ENCODE data around the gene BOLA3.
A peak's percentile ranks its signal among the peaks of the same experiment; 100 is the strongest.

BOLA3 gene

GRCh38 chr2:74148457-74149246 lies 940 bp upstream of the BOLA3 start:
- Histone ChIP-seq H3K79me1 (ENCODE audit: low read length) (peaks cover 9% of the 10 kb centered on the region), H3K79me2 (ENCODE audit: control insufficient read depth, insufficient read depth, low read length) (peaks cover 5% of the 10 kb centered on the region), H3K4me1 (ENCODE audit: control insufficient read depth, low read depth, low read length) (peaks cover 5% of the 10 kb centered on the region), H3K4me2 (ENCODE audit: low read length) (peak overlapping the region; percentile 89), H4K8ac (ENCODE audit: low read depth, low read length) (no peak overlapping the region), H2BK5ac (ENCODE audit: low read length) (peak overlapping the region; percentile 69), H2BK15ac (replicated peaks; ENCODE audit: low read depth) (no peak overlapping the region), H3K36me3 (ENCODE audit: control insufficient read depth, insufficient read depth, low read length) (no peaks in the 10 kb centered on the region), H3K27me3 (ENCODE audit: insufficient read depth, low read length, poor library complexity) (no peaks in the 10 kb centered on the region), H3K4ac (ENCODE audit: low read depth, low read length) (peak overlapping the region; percentile 74), H2BK120ac (ENCODE audit: low read depth, low read length) (no peak overlapping the region), H3K23ac (ENCODE audit: low read length) (peak overlapping the region; percentile 29), H3K18ac (ENCODE audit: low read length) (peak overlapping the region; percentile 0), H3K56ac (ENCODE audit: low read length) (peak overlapping the region; percentile 95), H2AK5ac (ENCODE audit: low read length) (peak overlapping the region; percentile 56), H3K4me3 (ENCODE audit: low read length) (peak overlapping the region; percentile 79), H3K27ac (ENCODE audit: low read depth, low read length) (no peak overlapping the region), H4K5ac (ENCODE audit: low read length) (peak overlapping the region; percentile 53), H3K9ac (ENCODE audit: low read length) (peak overlapping the region; percentile 94)
- no peak for DNase-seq
- no CpG with 5 or more reads among the region's 16 CpGs for WGBS (ENCODE audit: extremely low coverage, insufficient coverage, low lambda C conversion rate)

GRCh38 chr2:74146929-74147726 lies 584 bp downstream of the BOLA3 start:
- no peak overlapping the region for H2BK120ac ChIP-seq (ENCODE audit: low read depth, low read length)
- WGBS (ENCODE audit: extremely low coverage, insufficient coverage, low lambda C conversion rate) = no CpG with 5 or more reads among the region's 29 CpGs
- peak overlapping the region; percentile 64 for H3K18ac ChIP-seq (ENCODE audit: low read length)
- H3K36me3 ChIP-seq (ENCODE audit: control insufficient read depth, insufficient read depth, low read length) = no peaks in the 10 kb centered on the region
- H3K23ac ChIP-seq (ENCODE audit: low read length) = no peak overlapping the region
- H2BK15ac ChIP-seq (replicated peaks; ENCODE audit: low read depth) = no peak overlapping the region
- peak overlapping the region; percentile 98 for H3K4me2 ChIP-seq (ENCODE audit: low read length)
- H3K4me1 ChIP-seq (ENCODE audit: control insufficient read depth, low read depth, low read length) = peaks cover 5% of the 10 kb centered on the region
- peak overlapping the region; percentile 95 for H4K8ac ChIP-seq (ENCODE audit: low read depth, low read length)
- peaks cover 9% of the 10 kb centered on the region for H3K79me1 ChIP-seq (ENCODE audit: low read length)
- peak overlapping the region; percentile 76 for H3K9ac ChIP-seq (ENCODE audit: low read length)
- peak overlapping the region; percentile 89 for H3K56ac ChIP-seq (ENCODE audit: low read length)
- peak overlapping the region; percentile 71 for H3K4ac ChIP-seq (ENCODE audit: low read depth, low read length)
- H3K27me3 ChIP-seq (ENCODE audit: insufficient read depth, low read length, poor library complexity) = no peaks in the 10 kb centered on the region
- H3K27ac ChIP-seq (ENCODE audit: low read depth, low read length) = no peak overlapping the region
- peak overlapping the region; percentile 73 for H3K4me3 ChIP-seq (ENCODE audit: low read length)
- H4K5ac ChIP-seq (ENCODE audit: low read length) = no peak overlapping the region
- no peak for DNase-seq
- peaks cover 5% of the 10 kb centered on the region for H3K79me2 ChIP-seq (ENCODE audit: control insufficient read depth, insufficient read depth, low read length)
- no peak overlapping the region for H2BK5ac ChIP-seq (ENCODE audit: low read length)
- no peak overlapping the region for H2AK5ac ChIP-seq (ENCODE audit: low read length)

- DNase-seq = peak; percentile 71
- 100% methylated on average over 1 of the region's 6 CpGs for WGBS (ENCODE audit: extremely low coverage, insufficient coverage, low lambda C conversion rate)
Observed at GRCh38 chr2:74142340-74142739, 5.4 kb downstream of the BOLA3 start.

GRCh38 chr2:74138600-74139323 lies 8.9 kb downstream of the BOLA3 start:
- Histone ChIP-seq H3K79me2 (ENCODE audit: control insufficient read depth, insufficient read depth, low read length) (no peaks in the 10 kb centered on the region), H3K23ac (ENCODE audit: low read length) (no peak overlapping the region), H3K56ac (ENCODE audit: low read length) (no peak overlapping the region), H2BK120ac (ENCODE audit: low read depth, low read length) (no peak overlapping the region), H4K5ac (ENCODE audit: low read length) (no peak overlapping the region), H2BK15ac (replicated peaks; ENCODE audit: low read depth) (no peak overlapping the region), H3K18ac (ENCODE audit: low read length) (no peak overlapping the region), H3K4ac (ENCODE audit: low read depth, low read length) (no peak overlapping the region), H3K27me3 (ENCODE audit: insufficient read depth, low read length, poor library complexity) (no peaks in the 10 kb centered on the region), H2BK5ac (ENCODE audit: low read length) (no peak overlapping the region), H3K4me2 (ENCODE audit: low read length) (no peak overlapping the region), H3K4me1 (ENCODE audit: control insufficient read depth, low read depth, low read length) (no peaks in the 10 kb centered on the region), H4K8ac (ENCODE audit: low read depth, low read length) (no peak overlapping the region), H3K36me3 (ENCODE audit: control insufficient read depth, insufficient read depth, low read length) (no peaks in the 10 kb centered on the region), H3K79me1 (ENCODE audit: low read length) (peaks cover 4% of the 10 kb centered on the region), H3K27ac (ENCODE audit: low read depth, low read length) (no peak overlapping the region), H3K9ac (ENCODE audit: low read length) (no peak overlapping the region), H2AK5ac (ENCODE audit: low read length) (no peak overlapping the region), H3K4me3 (ENCODE audit: low read length) (no peak overlapping the region)
- WGBS (ENCODE audit: extremely low coverage, insufficient coverage, low lambda C conversion rate) = no CpG with 5 or more reads among the region's 19 CpGs
- peak; percentile 30 for DNase-seq

More at GRCh38 chr2:74142340-74142739, 5.4 kb downstream of the BOLA3 start:
- Histone ChIP-seq H3K18ac (ENCODE audit: low read length) (no peak overlapping the region), H3K4me3 (ENCODE audit: low read length) (no peak overlapping the region), H3K4me1 (ENCODE audit: control insufficient read depth, low read depth, low read length) (no peaks in the 10 kb centered on the region), H4K5ac (ENCODE audit: low read length) (no peak overlapping the region), H3K56ac (ENCODE audit: low read length) (no peak overlapping the region), H3K4me2 (ENCODE audit: low read length) (no peak overlapping the region), H4K8ac (ENCODE audit: low read depth, low read length) (no peak overlapping the region), H3K36me3 (ENCODE audit: control insufficient read depth, insufficient read depth, low read length) (no peaks in the 10 kb centered on the region), H3K9ac (ENCODE audit: low read length) (no peak overlapping the region), H3K27me3 (ENCODE audit: insufficient read depth, low read length, poor library complexity) (no peaks in the 10 kb centered on the region), H3K79me2 (ENCODE audit: control insufficient read depth, insufficient read depth, low read length) (peaks cover 5% of the 10 kb centered on the region), H3K79me1 (ENCODE audit: low read length) (peaks cover 10% of the 10 kb centered on the region), H2BK15ac (replicated peaks; ENCODE audit: low read depth) (no peak overlapping the region), H2AK5ac (ENCODE audit: low read length) (no peak overlapping the region), H2BK5ac (ENCODE audit: low read length) (no peak overlapping the region), H2BK120ac (ENCODE audit: low read depth, low read length) (no peak overlapping the region), H3K23ac (ENCODE audit: low read length) (no peak overlapping the region), H3K4ac (ENCODE audit: low read depth, low read length) (no peak overlapping the region), H3K27ac (ENCODE audit: low read depth, low read length) (no peak overlapping the region)

- WGBS (ENCODE audit: extremely low coverage, insufficient coverage, low lambda C conversion rate) = no CpG with 5 or more reads among the region's 11 CpGs
- H2BK120ac ChIP-seq (ENCODE audit: low read depth, low read length) = no peak overlapping the region
- no peak overlapping the region for H2BK15ac ChIP-seq (replicated peaks; ENCODE audit: low read depth)
Observed at GRCh38 chr2:74137651-74138599, 9.8 kb downstream of the BOLA3 start.

More at GRCh38 chr2:74137651-74138599, 9.8 kb downstream of the BOLA3 start:
- peaks cover 4% of the 10 kb centered on the region for H3K79me1 ChIP-seq (ENCODE audit: low read length)
- DNase-seq = no peak
- H3K36me3 ChIP-seq (ENCODE audit: control insufficient read depth, insufficient read depth, low read length) = no peaks in the 10 kb centered on the region
- no peak overlapping the region for H3K56ac ChIP-seq (ENCODE audit: low read length)
- H3K27ac ChIP-seq (ENCODE audit: low read depth, low read length) = no peak overlapping the region
- no peak overlapping the region for H3K18ac ChIP-seq (ENCODE audit: low read length)
- H4K8ac ChIP-seq (ENCODE audit: low read depth, low read length) = no peak overlapping the region
- no peak overlapping the region for H3K4me2 ChIP-seq (ENCODE audit: low read length)
- no peaks in the 10 kb centered on the region for H3K27me3 ChIP-seq (ENCODE audit: insufficient read depth, low read length, poor library complexity)
- H4K5ac ChIP-seq (ENCODE audit: low read length) = no peak overlapping the region
- no peak overlapping the region for H2BK5ac ChIP-seq (ENCODE audit: low read length)
- H3K4ac ChIP-seq (ENCODE audit: low read depth, low read length) = no peak overlapping the region
- no peak overlapping the region for H2AK5ac ChIP-seq (ENCODE audit: low read length)
- no peak overlapping the region for H3K23ac ChIP-seq (ENCODE audit: low read length)
- H3K4me1 ChIP-seq (ENCODE audit: control insufficient read depth, low read depth, low read length) = no peaks in the 10 kb centered on the region
- no peaks in the 10 kb centered on the region for H3K79me2 ChIP-seq (ENCODE audit: control insufficient read depth, insufficient read depth, low read length)
- no peak overlapping the region for H3K9ac ChIP-seq (ENCODE audit: low read length)
- no peak overlapping the region for H3K4me3 ChIP-seq (ENCODE audit: low read length)
